OCI-LY3 (cell line): Measurements from ENCODE around the gene TLK1.

Experiments used
- EZH2phosphoT487 ChIP-seq: fragments of 200-600 bp; shearing (Covaris generic); IDR thresholded peaks from 2 replicates; pipeline ENCODE4 v1.6.1; 2018; ENCODE audit warnings: antibody characterized with exemption, mixed run types, low read depth
- TF ChIP-seq, protein P1 (sequence below): fragments of 200-600, 300-600 bp; sonication (generic); IDR thresholded peaks from 2 replicates; pipeline ENCODE4 v1.5.1; 2014; ENCODE audit warnings: antibody characterized with exemption, low read length, low read depth

GRCh38 chr2:171069286-171069956, 91.3 kb downstream of the TLK1 start:
- TF ChIP-seq, protein P1, sequence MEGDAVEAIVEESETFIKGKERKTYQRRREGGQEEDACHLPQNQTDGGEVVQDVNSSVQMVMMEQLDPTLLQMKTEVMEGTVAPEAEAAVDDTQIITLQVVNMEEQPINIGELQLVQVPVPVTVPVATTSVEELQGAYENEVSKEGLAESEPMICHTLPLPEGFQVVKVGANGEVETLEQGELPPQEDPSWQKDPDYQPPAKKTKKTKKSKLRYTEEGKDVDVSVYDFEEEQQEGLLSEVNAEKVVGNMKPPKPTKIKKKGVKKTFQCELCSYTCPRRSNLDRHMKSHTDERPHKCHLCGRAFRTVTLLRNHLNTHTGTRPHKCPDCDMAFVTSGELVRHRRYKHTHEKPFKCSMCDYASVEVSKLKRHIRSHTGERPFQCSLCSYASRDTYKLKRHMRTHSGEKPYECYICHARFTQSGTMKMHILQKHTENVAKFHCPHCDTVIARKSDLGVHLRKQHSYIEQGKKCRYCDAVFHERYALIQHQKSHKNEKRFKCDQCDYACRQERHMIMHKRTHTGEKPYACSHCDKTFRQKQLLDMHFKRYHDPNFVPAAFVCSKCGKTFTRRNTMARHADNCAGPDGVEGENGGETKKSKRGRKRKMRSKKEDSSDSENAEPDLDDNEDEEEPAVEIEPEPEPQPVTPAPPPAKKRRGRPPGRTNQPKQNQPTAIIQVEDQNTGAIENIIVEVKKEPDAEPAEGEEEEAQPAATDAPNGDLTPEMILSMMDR = no peak
- no peak for TF ChIP-seq EZH2phosphoT487
